HCT116 (cell line): ENCODE data around the gene C4orf51. TPM values are rescaled to one million over a fixed set of nuclear protein-coding genes. Genes with fewer than 3 reads are reported as not detected.

Source experiments
- ATAC-seq: fragments of 200-7000 bp; cut with Tn5 transposase; 2 replicates; pipeline ENCODE4 v1.9.1; 2020; ENCODE audit warnings: mild to moderate bottlenecking, moderate library complexity
- BruUV-seq: library from RNA; stranded (reverse); fragments of 400-500 nt; replicated peaks from 2 replicates; lab custom pipeline; 2021; lab: Mats Ljungman, UMichigan
- CTCF ChIA-PET: fragments of 300-600 bp; sonication (Branson Sonifier 250); formaldehyde crosslinking; loops from one replicate; lab custom pipeline; 2021; ENCODE audit warnings: antibody characterized with exemption; lab: Charles Lee
- POLR2A ChIA-PET: fragments of 300-600, 350-600 bp; sonication (Branson Sonifier 250); formaldehyde crosslinking; loops from one replicate; lab custom pipeline; 2021; ENCODE audit warnings: antibody characterized with exemption; lab: Charles Lee
- RAD21 ChIA-PET, 2 experiments: fragments of 300-600 bp; sonication (Branson Sonifier 250); formaldehyde crosslinking; loops; one replicate each; lab custom pipeline; 2023; ENCODE audit warnings: low total read pairs in 2 of 2; ENCODE audit not compliant: uncharacterized antibody in 2 of 2, unreplicated experiment in 2 of 2, low non-redundant PET in 1 of 2; lab: Charles Lee
- DNase-seq: peaks from one replicate; pipeline ENCODE4 v3.0.0-alpha.2; 2010; ENCODE audit warnings: low read depth, low spot score
- H2AFZ ChIP-seq: fragments of 200-600 bp; shearing (Covaris generic), sonication (generic); 2 replicates; pipeline ENCODE4 v1.6.1; 2017; ENCODE audit warnings: low read depth, mixed run types, mixed read lengths, antibody characterized with exemption, low read length; ENCODE audit not compliant: poor library complexity, severe bottlenecking
- H3K27ac ChIP-seq: 2 replicates; pipeline ENCODE4 v1.5.1; 2012; ENCODE audit warnings: low read depth, low read length
- H3K27me3 ChIP-seq: fragments of 200-600 bp; sonication (generic); 2 replicates; pipeline ENCODE4 v1.6.1; 2016; ENCODE audit warnings: mixed run types, low read length, mixed read lengths; ENCODE audit not compliant: insufficient read depth
- H3K36me3 ChIP-seq, 2 experiments: fragments of 200-500 bp in 1 of 2; fragments of 200-600 bp in 1 of 2; sonication (Bioruptor generic) in 1 of 2; sonication (generic) in 1 of 2; 2 replicates each; pipeline versions ENCODE4 v1.5.1 to v1.6.1; 2014 to 2016; ENCODE audit warnings: low read length in 2 of 2, inconsistent platforms in 1 of 2, mixed read lengths in 1 of 2, mixed run types in 1 of 2; ENCODE audit not compliant: insufficient read depth in 2 of 2, control insufficient read depth in 1 of 2
- H3K4me1 ChIP-seq, 2 experiments: fragments of 200-600 bp in 1 of 2; sonication (generic) in 1 of 2; 2 replicates each; pipeline versions ENCODE4 v1.5.1 to v1.6.1; 2012 to 2017; ENCODE audit warnings: low read length in 2 of 2, inconsistent platforms in 1 of 2, mild to moderate bottlenecking in 1 of 2, mixed read lengths in 1 of 2, mixed run types in 1 of 2, moderate library complexity in 1 of 2; ENCODE audit not compliant: insufficient read depth in 2 of 2, control insufficient read depth in 1 of 2
- H3K4me2 ChIP-seq: fragments of 200-600 bp; sonication (generic); 2 replicates; pipeline ENCODE4 v1.6.1; 2017; ENCODE audit warnings: mixed run types, low read length, mixed read lengths
- H3K4me3 ChIP-seq, 2 experiments: fragments of 200-600 bp in 1 of 2; sonication (generic) in 1 of 2; replicated peaks in 1 of 2; 2 replicates each; pipeline ENCODE4 v1.5.1; 2011 to 2016; ENCODE audit warnings: low read length in 2 of 2, control low read depth in 1 of 2, low read depth in 1 of 2, mild to moderate bottlenecking in 1 of 2, mixed read lengths in 1 of 2, mixed run types in 1 of 2
- H3K79me2 ChIP-seq: fragments of 200-600 bp; sonication (generic); 2 replicates; pipeline ENCODE4 v1.6.1; 2017; ENCODE audit warnings: mild to moderate bottlenecking, mixed run types, low read length, moderate library complexity, mixed read lengths; ENCODE audit not compliant: insufficient read depth
- H3K9ac ChIP-seq: fragments of 200-600 bp; sonication (generic); 2 replicates; pipeline ENCODE4 v1.6.1; 2016; ENCODE audit warnings: low read length, mixed read lengths
- H3K9me2 ChIP-seq: fragments of 200-600 bp; sonication (generic), shearing (Covaris generic); 2 replicates; pipeline ENCODE4 v1.6.1; 2017; ENCODE audit warnings: mixed run types, mild to moderate bottlenecking, moderate library complexity; ENCODE audit not compliant: insufficient read depth
- H3K9me3 ChIP-seq, 2 experiments: fragments of 200-500 bp in 1 of 2; fragments of 200-600 bp in 1 of 2; sonication (Bioruptor generic) in 1 of 2; sonication (generic) in 1 of 2; 2 replicates each; pipeline ENCODE4 v1.6.1; 2014 to 2017; ENCODE audit warnings: low read length in 2 of 2, mixed read lengths in 2 of 2, inconsistent platforms in 1 of 2, low read depth in 1 of 2, mild to moderate bottlenecking in 1 of 2, mixed run types in 1 of 2, moderate library complexity in 1 of 2; ENCODE audit not compliant: control insufficient read depth in 1 of 2, insufficient read depth in 1 of 2
- H4K20me1 ChIP-seq: fragments of 200-600 bp; sonication (generic), shearing (Covaris generic); 2 replicates; pipeline ENCODE4 v1.6.1; 2017; ENCODE audit warnings: mixed run types, mild to moderate bottlenecking, moderate library complexity; ENCODE audit not compliant: insufficient read depth
- CBX3 ChIP-seq: IDR thresholded peaks from 2 replicates; pipeline ENCODE4 v1.6.1; 2012; ENCODE audit warnings: low read depth
- ELF1 ChIP-seq: IDR thresholded peaks from 2 replicates; pipeline ENCODE4 v1.6.1; 2012; ENCODE audit warnings: low read depth, borderline replicate concordance
- JUND ChIP-seq: IDR thresholded peaks from 2 replicates; pipeline ENCODE4 v1.6.1; 2012
- RAD21 ChIP-seq: IDR thresholded peaks from 2 replicates; pipeline ENCODE4 v1.6.1; 2012; ENCODE audit warnings: low read depth, mild to moderate bottlenecking
- SP1 ChIP-seq: IDR thresholded peaks from 2 replicates; pipeline ENCODE4 v1.6.1; 2012; ENCODE audit warnings: low read depth
- TCF7L2 ChIP-seq: IDR thresholded peaks from 2 replicates; pipeline ENCODE4 v1.7.0; 2011; ENCODE audit warnings: borderline replicate concordance, inconsistent platforms; ENCODE audit not compliant: insufficient read depth, insufficient read length; ENCODE audit errors: extremely low read depth
- intact Hi-C: fragments of 100-400 bp; cut with micrococcal nuclease; formaldehyde crosslinking; loops from 2 replicates; pipeline ENCODE4 v1.10.0; 2022
- total RNA-seq: library from RNA; stranded (reverse); gene quantifications from one replicate; pipeline ENCODE4 v1.2.1, GENCODE V29; 2021; ENCODE audit not compliant: unreplicated experiment
- TF ChIP-seq, protein P1 (sequence below), 3 experiments: fragments of 200-600 bp in 1 of 3; sonication (generic) in 1 of 3; IDR thresholded peaks in 2 of 3; conservative IDR thresholded peaks in 1 of 3; 2 replicates each; pipeline ENCODE4 v1.5.1; 2012 to 2017; ENCODE audit warnings: low read depth in 2 of 3, low read length in 2 of 3, antibody characterized with exemption in 1 of 3, borderline replicate concordance in 1 of 3, control low read depth in 1 of 3, mild to moderate bottlenecking in 1 of 3, mixed read lengths in 1 of 3, mixed run types in 1 of 3, moderate library complexity in 1 of 3; ENCODE audit not compliant: insufficient read depth in 1 of 3
- TF ChIP-seq, protein P2 (sequence below): IDR thresholded peaks from 2 replicates; pipeline ENCODE4 v1.6.1; 2011; ENCODE audit warnings: mild to moderate bottlenecking, low read length, moderate library complexity; ENCODE audit not compliant: insufficient replicate concordance; ENCODE audit errors: extremely low read depth
- TF ChIP-seq, protein P3 (sequence below): IDR thresholded peaks from 2 replicates; pipeline ENCODE4 v1.6.1; 2012

Gene C4orf51
- total RNA-seq, 1 experiment from 2014 or later = not detected

DNA sequence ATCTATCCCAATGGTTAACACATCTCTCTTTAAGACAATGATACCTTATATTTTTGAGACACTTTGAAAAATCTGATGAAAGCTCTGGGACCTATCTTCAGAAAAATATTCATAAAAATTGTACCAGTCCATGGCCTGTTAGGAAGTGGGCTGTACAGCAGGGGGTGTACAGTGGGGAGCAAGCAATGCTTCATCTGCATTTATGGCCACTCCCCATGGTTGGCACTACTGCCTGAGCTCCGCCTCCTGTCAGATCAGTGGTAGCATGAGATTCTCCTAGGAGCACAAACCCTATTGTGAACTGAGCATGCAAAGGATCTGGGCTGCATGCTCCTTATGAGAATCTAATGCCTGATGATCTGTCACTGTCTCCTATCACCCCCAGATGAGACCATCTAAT lies 42.6 kb downstream of the C4orf51 start:
- no peaks in the 10 kb centered on the region for H4K20me1 ChIP-seq
- H3K27ac ChIP-seq = no peak overlapping the region
- ATAC-seq (peak; percentile 89), DNase-seq (no peak)
- no peak overlapping the region for H3K4me2 ChIP-seq
- no peak for TF ChIP-seq SP1
- TF ChIP-seq, protein P1, sequence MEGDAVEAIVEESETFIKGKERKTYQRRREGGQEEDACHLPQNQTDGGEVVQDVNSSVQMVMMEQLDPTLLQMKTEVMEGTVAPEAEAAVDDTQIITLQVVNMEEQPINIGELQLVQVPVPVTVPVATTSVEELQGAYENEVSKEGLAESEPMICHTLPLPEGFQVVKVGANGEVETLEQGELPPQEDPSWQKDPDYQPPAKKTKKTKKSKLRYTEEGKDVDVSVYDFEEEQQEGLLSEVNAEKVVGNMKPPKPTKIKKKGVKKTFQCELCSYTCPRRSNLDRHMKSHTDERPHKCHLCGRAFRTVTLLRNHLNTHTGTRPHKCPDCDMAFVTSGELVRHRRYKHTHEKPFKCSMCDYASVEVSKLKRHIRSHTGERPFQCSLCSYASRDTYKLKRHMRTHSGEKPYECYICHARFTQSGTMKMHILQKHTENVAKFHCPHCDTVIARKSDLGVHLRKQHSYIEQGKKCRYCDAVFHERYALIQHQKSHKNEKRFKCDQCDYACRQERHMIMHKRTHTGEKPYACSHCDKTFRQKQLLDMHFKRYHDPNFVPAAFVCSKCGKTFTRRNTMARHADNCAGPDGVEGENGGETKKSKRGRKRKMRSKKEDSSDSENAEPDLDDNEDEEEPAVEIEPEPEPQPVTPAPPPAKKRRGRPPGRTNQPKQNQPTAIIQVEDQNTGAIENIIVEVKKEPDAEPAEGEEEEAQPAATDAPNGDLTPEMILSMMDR (IDR thresholded peaks at IDR 0.05 in 2 of 3, conservative IDR thresholded peaks at IDR 0.05 in 1 of 3; ENCODE audit: borderline replicate concordance in 1 of 3, insufficient read depth in 1 of 3, low read depth in 2 of 3, low read length in 2 of 3) = 0 out of 6 replicates have a peak, but pooled peaks of 1 of the 3 experiments have one; percentile 18
- no peaks in the 10 kb centered on the region for H3K4me1 ChIP-seq
- ChIA-PET RAD21 (no interaction called here), CTCF (no interaction called here), POLR2A (no interaction called here)
- no peaks in the 10 kb centered on the region for H3K27me3 ChIP-seq
- no TSS peak for BruUV-seq
- H3K4me3 ChIP-seq = no peak overlapping the region
- intact Hi-C loops = no loop called here
- no peaks in the 10 kb centered on the region for H3K9me2 ChIP-seq
- H3K36me3 ChIP-seq = no peaks in the 10 kb centered on the region
- H3K79me2 ChIP-seq = no peaks in the 10 kb centered on the region
- no peak overlapping the region for H3K9ac ChIP-seq
- no peaks in the 10 kb centered on the region for H3K9me3 ChIP-seq
- no peak overlapping the region for H2AFZ ChIP-seq

DNA sequence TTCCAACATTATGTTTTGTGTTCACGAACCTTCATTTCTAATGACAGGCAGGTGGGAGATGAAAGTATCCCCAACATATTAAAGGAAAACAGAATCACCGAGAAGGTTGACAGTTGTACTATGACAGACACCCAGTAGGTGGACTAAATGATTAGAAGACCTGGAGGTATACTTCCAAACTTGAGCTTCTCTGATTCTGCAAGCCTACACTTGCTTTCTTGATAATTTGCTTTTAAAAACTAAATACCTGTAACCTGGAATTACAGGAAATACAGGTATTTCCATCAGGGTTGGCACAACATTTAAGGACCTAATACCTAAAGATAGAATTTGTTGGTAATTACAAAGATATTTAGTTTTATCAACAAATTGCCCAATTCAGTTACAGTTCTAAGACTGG lies 43.4 kb downstream of the C4orf51 start:
- intact Hi-C loops = no loop called here
- no peak for DNase-seq
- H3K27ac ChIP-seq = no peak overlapping the region
- H3K79me2 ChIP-seq = no peaks in the 10 kb centered on the region
- no peak overlapping the region for H3K9ac ChIP-seq
- peak overlapping the region; percentile 30 for H2AFZ ChIP-seq
- TF ChIP-seq TCF7L2 = no peak
- no peak for TF ChIP-seq JUND
- no peak for TF ChIP-seq CBX3
- TF ChIP-seq, protein P2, sequence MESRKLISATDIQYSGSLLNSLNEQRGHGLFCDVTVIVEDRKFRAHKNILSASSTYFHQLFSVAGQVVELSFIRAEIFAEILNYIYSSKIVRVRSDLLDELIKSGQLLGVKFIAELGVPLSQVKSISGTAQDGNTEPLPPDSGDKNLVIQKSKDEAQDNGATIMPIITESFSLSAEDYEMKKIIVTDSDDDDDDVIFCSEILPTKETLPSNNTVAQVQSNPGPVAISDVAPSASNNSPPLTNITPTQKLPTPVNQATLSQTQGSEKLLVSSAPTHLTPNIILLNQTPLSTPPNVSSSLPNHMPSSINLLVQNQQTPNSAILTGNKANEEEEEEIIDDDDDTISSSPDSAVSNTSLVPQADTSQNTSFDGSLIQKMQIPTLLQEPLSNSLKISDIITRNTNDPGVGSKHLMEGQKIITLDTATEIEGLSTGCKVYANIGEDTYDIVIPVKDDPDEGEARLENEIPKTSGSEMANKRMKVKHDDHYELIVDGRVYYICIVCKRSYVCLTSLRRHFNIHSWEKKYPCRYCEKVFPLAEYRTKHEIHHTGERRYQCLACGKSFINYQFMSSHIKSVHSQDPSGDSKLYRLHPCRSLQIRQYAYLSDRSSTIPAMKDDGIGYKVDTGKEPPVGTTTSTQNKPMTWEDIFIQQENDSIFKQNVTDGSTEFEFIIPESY = no peak
- no peak for TF ChIP-seq ELF1
- peak; percentile 32 for TF ChIP-seq RAD21
- TF ChIP-seq, protein P3, sequence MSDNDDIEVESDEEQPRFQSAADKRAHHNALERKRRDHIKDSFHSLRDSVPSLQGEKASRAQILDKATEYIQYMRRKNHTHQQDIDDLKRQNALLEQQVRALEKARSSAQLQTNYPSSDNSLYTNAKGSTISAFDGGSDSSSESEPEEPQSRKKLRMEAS = no peak
- TF ChIP-seq SP1 = no peak
- ATAC-seq = no peak
- POLR2A ChIA-PET = no interaction called here
- H3K4me3 ChIP-seq = no peak overlapping the region
- no peaks in the 10 kb centered on the region for H4K20me1 ChIP-seq
- no peaks in the 10 kb centered on the region for H3K4me1 ChIP-seq
- RAD21 ChIA-PET = no interaction called here
- no TSS peak for BruUV-seq
- H3K4me2 ChIP-seq = no peak overlapping the region
- no peaks in the 10 kb centered on the region for H3K9me3 ChIP-seq
- H3K27me3 ChIP-seq = no peaks in the 10 kb centered on the region
- H3K9me2 ChIP-seq = no peaks in the 10 kb centered on the region
- H3K36me3 ChIP-seq = no peaks in the 10 kb centered on the region
- CTCF ChIA-PET = no interaction called here
